Stimulated activated CD4-positive, alpha-beta T cell treated with anti-CD3 and anti-CD28 coated beads, Interleukin-2, amount 100 ng/mL, for 4 hours (primary cell): Measurements from ENCODE around the gene AK8.

Experiments
- DNase-seq: peaks from one replicate; pipeline ENCODE4 v3.0.0-alpha.2; 2020; ENCODE audit warnings: low read depth

The AK8 gene

DNA sequence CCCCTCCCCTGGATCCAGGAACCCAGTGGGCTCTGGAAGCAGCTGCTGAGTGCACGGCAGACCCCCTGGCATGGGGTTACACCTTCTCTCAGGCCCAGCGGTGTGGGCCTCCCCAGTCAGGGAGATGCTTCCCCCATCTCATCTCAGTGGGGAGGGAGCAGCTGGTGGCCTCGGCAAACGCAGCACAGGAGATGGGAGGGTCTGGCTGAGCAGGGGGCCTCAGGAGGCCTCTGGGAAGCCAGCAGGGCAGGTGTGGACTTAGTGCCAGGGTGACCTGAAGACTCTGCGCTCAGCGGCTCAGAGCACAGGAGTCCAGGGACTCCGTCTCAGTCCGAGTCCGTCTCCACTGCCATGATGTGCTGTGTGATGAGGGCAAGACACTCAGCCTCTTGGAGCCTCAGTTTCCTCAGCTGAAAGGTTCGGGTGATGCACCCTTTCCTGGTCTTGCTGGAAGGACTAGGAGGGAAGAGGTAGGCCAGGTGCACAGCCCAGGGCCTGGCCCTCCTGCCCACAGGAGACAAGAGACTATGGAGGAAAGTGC is 107.2 kb downstream of the AK8 start:
- DNase-seq: no peak

DNA sequence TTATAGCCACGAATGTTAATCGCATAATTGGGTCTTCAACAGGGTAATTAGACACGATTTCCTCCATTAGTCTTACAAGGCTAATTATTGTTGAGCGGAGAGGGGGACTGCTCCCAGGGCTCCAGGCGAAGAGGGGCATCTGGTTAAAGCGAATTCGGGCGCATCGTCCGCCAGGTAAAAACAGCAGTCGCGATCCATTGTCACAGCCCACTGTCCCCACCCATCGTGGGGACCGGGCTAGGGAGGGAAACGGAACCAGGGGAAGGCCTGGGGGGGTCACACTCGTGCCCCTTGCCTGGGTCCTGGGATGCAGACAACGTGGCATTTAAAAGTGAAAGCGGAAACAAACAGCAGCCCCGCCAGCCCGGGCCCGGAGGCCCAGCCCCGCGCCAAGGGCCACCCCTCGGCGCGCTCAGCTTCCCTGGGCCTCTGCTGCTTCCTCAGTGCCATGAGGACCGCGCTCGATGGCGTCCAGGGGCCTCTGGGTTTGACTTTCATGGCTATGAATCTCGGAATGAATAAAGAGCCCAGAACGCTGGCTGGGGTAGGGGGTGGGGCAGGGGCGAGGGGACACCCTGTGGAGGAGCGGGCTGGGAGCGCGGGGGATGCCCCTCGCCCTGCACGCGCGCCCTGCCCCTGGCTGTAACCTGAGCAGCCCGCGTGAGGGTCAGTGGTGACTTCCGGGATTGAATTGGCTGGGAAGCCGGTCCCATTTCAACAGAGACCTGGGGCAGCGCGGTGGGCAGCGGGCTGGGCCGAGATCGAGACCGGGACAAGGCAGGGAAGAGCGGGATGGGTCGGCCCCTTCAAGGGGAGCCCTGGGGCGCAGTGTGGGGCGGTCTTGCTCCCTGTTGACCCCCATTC is 107.9 kb downstream of the AK8 start:
- peak; percentile 61 for DNase-seq

DNA sequence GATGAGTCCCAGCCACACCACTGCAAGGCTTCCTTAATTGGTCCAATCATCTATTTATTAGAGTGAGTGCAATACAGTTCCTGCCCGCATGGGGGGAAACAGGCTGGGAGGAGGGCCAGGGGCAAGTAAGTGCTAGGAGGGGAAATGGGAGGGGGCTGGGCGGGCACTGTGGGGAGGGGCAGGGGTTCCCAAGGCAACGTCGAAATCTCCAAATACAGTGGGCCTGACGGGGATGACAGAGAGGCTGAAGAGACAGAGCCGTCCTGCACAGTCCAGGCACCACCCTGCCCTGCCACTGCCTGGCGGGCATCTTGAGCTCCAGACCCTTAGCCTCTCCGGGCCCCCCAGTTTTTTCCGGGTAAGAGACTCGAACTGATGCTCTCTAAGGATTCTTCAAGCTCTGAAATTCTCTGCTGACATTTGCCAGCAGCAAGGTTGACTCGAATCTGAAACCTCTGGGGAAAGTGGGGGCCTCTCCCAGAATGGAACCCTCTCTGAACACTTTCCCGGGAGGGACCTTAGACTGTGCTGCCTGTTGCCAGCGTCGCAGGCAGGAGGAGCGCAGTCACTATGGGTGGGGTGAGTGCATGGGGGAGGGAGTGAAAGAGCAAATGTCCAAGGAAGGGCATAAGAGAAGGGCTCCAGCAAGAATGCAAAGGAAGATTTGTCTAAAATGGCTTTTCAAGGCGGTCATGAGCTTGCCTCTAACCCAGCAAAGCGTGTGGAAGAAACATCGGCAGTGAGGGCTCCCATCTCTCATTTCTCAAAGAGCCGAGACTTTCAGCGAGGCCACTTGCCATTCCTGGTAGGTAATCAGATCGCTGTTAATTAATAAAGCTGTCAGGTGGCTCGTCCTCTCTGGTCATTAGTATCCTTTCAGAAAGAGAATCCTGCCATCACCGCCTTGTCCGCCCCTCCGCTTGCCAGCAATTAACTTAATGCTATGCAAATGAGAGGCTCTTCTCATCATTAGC is 108.9 kb downstream of the AK8 start:
- peak; percentile 61 for DNase-seq

DNA sequence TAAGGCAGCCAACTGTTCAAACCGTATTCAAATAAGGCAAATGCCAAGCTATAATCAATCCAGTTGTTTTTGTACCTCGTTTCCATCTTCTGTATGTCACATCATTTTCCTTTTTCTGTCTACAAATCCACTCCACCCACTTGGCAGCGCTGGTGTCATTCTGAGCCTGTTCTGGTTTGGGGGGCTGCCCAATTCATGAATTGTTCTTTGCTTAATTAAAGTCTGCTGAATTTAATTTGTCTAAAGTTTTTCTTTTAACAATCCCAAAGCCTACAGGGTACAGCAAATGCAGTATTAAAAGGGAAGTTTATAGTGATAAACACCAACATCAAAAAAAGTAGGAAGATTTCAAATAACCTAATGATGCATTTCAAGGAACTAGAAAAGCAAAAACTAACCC is 114.5 kb downstream of the AK8 start:
- no peak for DNase-seq

DNA sequence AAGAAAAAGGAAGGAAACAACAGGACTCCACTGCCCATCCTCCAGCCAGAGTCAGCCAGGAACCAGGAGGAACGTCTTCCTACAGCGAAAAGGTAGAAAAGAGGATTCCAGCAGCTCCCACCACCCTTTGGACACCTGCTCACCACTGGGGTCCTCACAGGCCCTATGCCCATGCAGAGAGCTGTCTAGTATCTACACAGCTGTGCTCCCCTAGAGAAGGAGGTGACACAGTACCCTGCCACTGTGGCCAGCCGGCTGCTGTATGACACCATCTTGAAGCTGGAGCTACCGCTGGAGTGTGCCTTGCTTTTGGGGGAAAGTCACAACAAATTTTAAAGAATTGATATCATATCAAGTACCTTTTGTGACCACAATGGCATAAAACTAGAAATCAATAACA is 115.2 kb downstream of the AK8 start:
- no peak for DNase-seq

DNA sequence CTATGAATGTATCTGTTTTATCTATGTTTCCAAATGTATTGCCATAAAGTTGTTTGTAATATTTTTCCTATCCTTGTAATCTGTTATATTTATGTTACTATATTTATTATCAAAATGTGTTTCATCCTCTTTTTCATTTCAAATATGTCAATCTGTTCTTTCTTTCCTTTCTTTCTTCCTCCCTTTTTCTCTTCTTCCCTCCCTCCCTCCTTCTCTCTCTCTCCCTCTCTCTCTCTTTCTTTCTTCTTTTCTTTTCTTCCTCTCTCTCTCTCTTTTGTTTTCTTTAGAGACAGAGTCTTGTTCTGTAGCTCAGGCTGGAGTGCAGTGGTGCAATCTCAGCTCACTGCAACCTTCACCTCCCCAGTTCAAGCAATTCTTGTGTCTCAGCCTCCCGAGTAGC is 116.5 kb downstream of the AK8 start:
- DNase-seq: no peak

DNA sequence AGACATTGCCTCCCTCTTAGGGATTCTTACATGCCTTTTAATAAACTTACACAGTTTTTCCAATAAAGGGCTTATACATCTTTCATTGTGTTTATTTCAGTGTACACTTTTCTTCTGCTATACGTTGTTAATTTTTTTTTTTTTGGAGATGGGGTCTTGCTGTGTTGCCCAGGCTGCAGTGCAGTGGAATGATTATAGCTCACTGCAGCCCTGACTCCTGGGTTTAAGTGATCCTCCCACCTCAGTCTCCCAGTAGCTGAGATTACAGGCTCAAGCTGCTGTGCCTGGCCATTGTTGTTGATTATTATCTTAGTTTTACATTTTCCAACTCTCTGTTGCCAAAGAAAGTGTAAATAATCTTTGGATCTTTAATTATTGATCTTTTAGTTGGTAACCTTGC is 118.0 kb downstream of the AK8 start:
- no peak for DNase-seq

DNA sequence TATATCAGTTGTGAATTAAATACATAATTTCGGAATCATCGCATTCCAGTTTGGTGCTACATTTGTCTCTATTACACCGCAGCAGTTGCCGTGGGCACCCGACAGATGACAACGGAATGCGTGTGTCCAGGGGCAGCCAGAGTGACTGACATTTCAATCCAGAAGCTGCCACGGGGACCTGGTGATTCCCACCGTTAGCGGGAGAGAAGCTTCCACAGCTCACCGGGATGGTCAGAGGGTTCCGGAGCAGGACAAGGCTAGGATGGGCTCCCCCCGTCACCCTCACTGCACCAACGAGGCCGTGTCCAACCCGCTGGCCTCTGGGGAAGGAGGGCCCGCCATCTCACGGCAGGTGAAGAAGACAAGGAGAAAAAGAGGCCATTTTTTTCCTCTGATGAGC is 121.1 kb downstream of the AK8 start:
- DNase-seq: no peak

DNA sequence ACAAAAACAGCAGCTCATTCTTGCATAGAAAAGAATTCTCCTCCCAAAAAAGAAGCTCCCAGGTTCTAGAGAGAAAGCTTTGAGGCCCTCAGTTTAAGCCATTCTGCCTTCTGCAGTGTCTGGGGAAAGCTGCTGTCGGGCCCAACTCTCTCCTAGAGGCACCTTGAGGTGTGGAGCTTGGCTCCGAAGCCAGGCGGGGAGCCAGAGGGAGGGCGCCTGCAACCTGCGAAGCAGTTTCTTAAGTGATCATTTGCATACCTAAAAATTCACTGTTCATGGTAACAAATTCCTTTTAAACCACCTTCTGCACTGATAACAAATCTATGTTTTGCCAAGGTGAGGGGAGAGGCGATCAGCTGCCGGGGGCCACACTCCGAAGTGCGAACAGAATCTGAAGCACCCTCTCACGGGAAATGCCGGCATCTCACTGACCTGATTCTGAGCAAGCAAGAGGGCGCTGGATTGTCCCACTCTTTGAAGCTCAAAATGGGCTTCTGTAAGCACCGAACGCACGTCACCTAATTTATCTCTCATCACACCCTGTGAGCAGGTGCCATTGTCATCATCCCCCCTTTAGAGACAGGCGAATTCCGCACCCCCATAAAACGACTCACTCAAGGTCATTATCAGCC is 121.8 kb downstream of the AK8 start:
- no peak for DNase-seq

DNA sequence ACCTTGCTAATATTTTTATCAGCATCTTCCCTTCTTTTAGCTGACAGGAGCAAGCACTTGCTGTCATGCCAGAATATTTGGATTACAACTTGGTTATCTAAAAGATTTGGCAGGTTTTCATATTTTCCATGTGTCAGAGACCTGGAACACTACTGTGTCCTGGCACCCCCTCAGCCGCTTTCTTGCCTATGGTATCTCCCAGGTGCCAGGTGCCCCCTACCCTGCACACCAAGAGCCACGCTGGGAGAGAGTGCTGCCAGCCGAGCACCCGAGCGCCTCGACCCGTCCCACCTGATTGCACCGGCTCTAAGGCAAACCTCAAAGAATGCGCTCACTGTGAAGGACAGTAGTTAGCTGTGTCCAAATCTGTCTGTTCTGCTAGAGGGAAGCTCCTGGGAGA is 123.0 kb downstream of the AK8 start:
- DNase-seq: no peak

DNA sequence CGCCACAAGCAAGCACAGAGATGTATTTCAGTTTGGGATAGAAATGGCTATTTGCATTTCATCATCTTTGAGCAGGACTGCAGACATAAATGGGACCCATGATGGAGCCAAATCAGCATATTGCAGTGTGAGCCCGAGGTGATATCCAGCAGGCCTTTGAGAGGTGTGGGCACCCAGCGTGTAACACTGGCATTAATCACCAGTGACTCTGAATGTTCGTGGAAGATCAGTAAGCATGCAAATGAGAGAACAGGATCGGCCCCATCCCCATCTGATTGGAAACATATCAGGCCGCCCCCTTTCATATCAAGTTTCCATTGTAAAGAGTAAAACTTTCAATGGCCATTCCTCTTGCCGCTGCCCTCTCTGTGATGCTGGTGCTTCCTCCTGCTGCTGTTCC is 123.8 kb downstream of the AK8 start:
- no peak for DNase-seq

DNA sequence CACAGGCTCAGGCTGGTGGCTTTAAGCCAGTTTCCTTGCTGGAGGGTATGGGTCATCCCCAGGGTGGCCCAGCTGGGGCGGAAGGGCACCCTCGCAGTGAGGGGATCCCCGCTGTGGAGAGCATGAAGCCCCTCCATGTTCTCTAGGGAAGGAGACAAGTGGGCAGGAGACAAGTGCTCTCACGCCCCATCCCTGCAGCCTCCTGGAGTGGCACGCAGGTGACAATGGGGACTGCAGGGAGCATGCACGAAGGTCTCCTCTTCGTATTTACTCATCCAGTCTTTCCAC is 124.5 kb downstream of the AK8 start:
- no peak for DNase-seq

DNA sequence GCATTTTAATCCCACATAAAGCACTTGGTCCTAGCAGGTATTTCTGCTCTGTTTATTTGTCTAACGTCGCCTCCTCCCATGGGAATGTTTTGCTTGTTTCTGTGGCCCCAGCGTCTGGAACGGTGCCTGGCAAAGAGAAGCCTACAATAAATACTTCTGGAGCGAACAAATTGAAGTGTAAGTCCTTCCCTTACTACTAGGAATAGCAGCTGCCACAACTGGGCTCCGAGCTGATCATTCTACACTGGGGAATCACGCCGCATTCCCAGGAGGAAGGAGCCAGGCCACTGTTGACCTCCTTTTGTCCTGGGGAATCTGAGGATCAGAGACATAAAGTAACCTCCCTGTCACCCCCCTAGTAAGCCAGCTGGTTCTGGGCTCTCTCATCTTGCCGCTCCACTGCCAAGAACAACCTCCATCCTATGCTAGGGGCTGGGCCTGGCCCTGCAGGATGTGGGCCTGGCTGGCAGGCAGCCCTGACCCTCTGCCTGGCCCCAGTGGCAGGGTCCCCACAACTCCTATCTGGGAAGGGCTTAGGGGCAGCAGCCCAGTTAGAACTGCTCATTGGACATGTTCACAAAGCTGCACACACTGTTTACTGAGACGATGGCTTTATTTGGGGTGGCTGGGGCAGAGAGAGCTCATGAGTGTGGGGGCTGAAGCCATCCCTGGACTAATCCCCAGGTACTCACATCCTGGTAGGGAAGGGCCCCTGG is 125.0 kb downstream of the AK8 start:
- DNase-seq: no peak

DNA sequence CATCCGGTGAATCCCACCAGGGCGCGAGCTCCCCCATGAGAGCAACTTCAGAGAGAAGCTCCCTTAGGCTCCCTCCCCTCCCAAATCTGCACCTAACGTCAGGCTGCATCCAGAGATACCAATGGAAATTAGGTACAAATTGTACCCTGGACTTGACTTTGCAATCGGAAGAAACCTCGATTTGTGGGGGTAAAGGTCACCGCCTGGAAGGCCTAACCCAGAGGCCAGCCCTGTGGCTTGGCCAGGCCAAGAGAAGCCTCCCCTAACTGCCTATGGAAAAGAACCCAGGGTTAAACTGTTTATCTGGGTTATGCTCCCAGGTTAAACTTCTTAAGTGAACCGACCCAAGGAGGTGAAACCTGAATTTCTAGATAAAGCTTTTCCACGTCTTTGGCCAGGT is 127.4 kb downstream of the AK8 start:
- DNase-seq: no peak

DNA sequence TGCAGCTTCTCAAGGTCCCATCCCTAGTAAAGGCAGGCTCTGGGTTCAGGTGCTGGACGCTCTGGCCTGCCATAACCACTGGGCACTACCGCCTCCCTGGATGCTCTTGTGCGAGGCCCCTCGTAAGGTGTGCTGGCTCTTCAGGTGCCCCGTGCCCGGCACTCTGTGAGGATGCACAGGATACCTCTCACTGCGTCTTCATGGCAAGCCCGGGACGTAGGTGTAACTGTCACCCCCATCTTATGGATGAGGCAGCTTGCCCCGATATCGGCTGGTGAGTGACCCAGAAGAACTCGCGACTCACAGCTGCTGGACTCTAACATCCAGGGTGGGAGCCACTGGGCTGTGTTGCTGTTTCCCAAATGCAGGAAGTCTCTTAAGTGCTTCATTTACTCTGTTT is 128.8 kb downstream of the AK8 start:
- DNase-seq: no peak

DNA sequence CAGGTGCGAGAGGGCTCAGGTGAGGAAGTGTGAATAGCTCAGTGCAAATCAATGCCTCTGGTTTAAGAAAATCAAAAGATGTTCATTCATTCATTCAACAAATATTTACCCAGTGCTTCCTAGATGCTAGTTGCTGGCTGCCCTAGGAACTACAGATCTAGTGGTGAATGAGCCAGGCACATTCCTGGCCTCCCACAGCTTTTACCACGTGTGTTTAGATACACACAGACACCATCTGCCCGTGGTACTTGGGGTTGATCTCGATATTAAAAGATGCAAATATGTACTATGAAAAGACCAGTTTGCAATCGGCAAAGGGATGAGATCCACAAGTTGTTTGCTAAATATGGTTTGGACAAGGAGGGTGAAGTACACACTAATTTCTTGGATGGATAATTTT is 129.6 kb downstream of the AK8 start:
- DNase-seq: no peak

DNA sequence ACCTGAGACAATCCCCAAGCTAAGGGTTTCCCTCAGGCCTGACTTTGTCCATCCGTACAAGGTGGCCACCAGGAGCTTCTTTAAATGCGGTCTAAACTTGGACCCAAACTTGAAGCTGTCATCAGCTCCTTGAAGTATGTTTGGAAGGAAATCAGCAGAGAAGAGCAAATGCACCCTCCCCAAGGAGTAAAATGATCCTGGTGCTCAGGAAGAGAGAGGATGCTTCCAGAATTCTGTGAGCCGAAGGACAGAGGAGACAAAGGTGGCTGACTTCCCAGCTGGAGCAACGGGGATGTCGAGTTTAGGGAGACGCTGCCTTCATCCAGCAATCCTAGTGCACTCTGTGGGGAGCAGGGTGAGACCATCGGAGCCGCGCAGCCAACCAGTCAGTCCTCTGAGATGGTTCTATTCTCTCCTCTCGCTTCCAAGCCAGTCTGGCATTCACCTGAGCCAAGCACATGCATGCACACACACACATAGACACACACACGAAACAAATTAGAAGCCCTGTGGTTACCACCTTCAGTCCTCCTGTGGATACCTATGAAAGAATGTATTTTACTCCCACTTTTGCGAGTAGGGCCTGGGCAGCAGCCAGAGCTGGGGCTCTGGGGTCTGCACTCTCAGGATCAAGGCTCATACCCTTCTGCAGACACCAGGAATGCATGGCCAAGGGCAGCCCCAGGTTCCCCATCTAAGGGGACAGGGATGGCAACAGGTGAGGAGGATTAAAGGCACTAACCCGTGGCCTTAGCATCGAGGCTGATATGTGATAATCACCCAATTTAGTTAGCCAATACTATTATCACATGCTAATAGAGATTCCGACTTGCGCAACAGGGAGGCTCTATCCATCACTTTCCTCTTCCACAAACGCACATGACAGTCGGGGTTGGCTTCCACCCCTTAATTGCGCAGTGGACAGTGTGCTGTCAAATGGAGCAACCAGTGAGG is 132.1 kb downstream of the AK8 start:
- no peak for DNase-seq

DNA sequence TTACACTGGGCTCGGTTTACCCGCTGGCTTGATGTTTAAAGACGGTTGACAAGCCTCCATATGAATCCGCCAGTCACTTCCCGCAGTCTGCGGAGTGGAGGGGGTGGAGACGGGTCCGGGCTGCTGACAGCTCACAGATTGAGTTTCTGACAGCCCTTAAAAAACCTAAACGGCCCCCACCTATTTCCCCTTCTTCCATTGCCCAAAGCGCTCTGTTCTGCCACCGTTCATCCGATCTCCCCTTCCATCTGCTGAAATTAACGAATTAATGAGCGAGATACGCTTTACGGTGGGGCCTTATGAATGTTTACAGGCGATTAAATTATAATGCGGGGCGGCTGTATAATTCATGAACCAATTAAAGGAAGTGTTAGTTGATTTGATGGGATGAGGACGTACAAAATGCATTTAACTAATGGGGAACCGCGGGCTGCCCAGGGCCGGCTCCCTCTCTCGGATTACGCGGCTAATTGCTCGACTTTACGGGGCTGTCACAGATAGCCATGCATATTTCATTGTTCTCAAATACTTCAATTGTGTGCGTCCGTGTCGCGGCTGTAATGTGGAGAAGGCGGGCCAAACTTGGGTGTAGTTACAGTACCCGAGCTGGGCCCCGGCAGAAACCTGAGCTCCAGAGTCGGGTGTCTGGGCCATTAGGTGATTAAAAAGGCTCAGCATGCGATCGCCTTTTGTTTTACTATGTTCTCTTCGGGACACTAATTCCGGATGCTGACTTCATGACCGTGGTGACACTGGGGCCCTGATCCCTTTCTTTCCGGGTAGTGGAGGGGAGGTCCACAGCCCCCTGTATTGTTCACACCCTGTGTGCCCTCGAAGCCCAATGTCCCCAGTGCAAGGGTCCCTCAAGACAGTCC is 133.0 kb downstream of the AK8 start:
- DNase-seq: no peak

DNA sequence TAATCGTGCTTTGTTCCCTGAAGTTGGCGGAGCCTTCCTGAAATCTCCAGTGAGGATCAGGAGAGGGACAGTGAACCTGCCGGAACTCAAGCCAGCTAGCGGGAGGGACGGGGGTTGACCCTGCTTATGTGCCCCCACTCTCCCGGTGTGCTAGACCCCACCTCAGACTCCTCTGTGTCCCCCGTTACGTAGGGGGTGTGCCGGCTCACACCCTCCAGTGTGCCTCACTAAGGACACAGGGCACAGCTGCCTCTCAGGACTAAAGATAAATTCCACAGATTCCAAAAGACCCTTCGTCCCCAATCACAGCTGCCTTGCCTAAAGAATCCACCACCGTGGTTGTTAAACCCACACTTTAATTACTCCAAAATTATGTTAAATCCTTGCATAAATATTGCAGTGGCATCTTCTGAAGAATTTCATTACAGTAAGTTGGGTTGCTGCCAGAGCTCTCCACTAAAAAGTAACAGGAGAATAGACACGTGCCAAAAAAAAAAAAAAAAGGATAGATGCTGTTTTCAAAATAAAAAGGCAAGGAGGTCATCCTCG is 134.1 kb downstream of the AK8 start:
- DNase-seq: no peak
